A549 (cell line): ENCODE data around the gene JAG2. TPM values are rescaled to one million over a fixed set of nuclear protein-coding genes. Genes with fewer than 3 reads are reported as not detected.

ENCODE experiments used
- ATAC-seq, 2 experiments: fragments of 200-7000 bp in 1 of 2; fragments of >200 bp in 1 of 2; cut with Nextera tagmentation in 1 of 2; cut with Tn5 transposase in 1 of 2; 3 replicates each; pipeline versions ENCODE4 v1.8.0 to v1.9.1; 2018 to 2020; ENCODE audit warnings: mild to moderate bottlenecking in 1 of 2, moderate library complexity in 1 of 2
- CTCF ChIA-PET: fragments of 300-600 bp; sonication (Branson Sonifier 250); formaldehyde crosslinking; extraction: SDS; loops from one replicate; lab custom pipeline; 2021; ENCODE audit warnings: antibody characterized with exemption, inconsistent platforms; lab: Yijun Ruan, JAX
- POLR2A ChIA-PET: fragments of 350-600 bp; formaldehyde crosslinking; extraction: SDS; loops from one replicate; lab custom pipeline; 2021; ENCODE audit warnings: antibody characterized with exemption, inconsistent platforms; lab: Yijun Ruan, JAX
- DNase-seq, 2 experiments: peaks; one replicate each; pipeline versions ENCODE4 v3.0.0 to v3.0.0-alpha.2; 2011 to 2016; ENCODE audit warnings: low read depth in 1 of 2, low spot score in 1 of 2
- FAIRE-seq: peaks from 2 replicates; lab custom pipeline; 2011; peaks lifted over from hg19 to GRCh38; lab: Jason Lieb, UNC
- H3K27ac ChIP-seq, 2 experiments: fragments of >200 bp; sonication (Bioruptor Twin); formaldehyde crosslinking; 3 replicates each; pipeline ENCODE4 v1.5.1; 2016 to 2017
- H3K4me1 ChIP-seq: fragments of >200 bp; sonication (Bioruptor Twin); formaldehyde crosslinking; 3 replicates; pipeline ENCODE4 v1.6.1; 2016
- H3K4me2 ChIP-seq: fragments of >200 bp; sonication (Bioruptor Twin); formaldehyde crosslinking; 3 replicates; pipeline ENCODE4 v1.6.1; 2016
- H3K4me3 ChIP-seq: fragments of >200 bp; sonication (Bioruptor Twin); formaldehyde crosslinking; 3 replicates; pipeline ENCODE4 v1.5.1; 2016
- H3K9me3 ChIP-seq: fragments of >200 bp; sonication (Bioruptor Twin); formaldehyde crosslinking; 3 replicates; pipeline ENCODE4 v1.6.1; 2016
- ATOH8 ChIP-seq: fragments of 250-450 bp; sonication (Bioruptor Pico); IDR thresholded peaks from 2 replicates; pipeline ENCODE4 v1.5.0; 2020; ENCODE audit warnings: low read depth, mild to moderate bottlenecking, moderate library complexity
- CBX8 ChIP-seq: fragments of 200-600 bp; sonication (generic); IDR thresholded peaks from 2 replicates; pipeline ENCODE4 v1.6.1; 2016
- EHF ChIP-seq: fragments of 250-450 bp; sonication (Bioruptor Pico); IDR thresholded peaks from 2 replicates; pipeline ENCODE4 v1.5.0; 2020; ENCODE audit warnings: mild to moderate bottlenecking
- ESRRA ChIP-seq: fragments of 150-350 bp; IDR thresholded peaks from 2 replicates; pipeline ENCODE4 v1.6.1; 2014; ENCODE audit warnings: mild to moderate bottlenecking, low read length, borderline replicate concordance
- FOSL2 ChIP-seq, 2 experiments: fragments of 450-650 bp in 1 of 2; fragments of >200 bp in 1 of 2; sonication (Bioruptor Twin) in 1 of 2; formaldehyde crosslinking; IDR thresholded peaks; 2 replicates each; pipeline versions ENCODE4 v1.5.0 to v1.6.1; 2016 to 2020; ENCODE audit warnings: mild to moderate bottlenecking in 1 of 2, moderate library complexity in 1 of 2
- HEYL ChIP-seq: fragments of 250-450 bp; sonication (Bioruptor Pico); IDR thresholded peaks from 2 replicates; pipeline ENCODE4 v1.8.0; 2021; ENCODE audit warnings: mild to moderate bottlenecking, moderate library complexity
- HMGXB4 ChIP-seq: fragments of 250-450 bp; sonication (Bioruptor Pico); IDR thresholded peaks from 2 replicates; pipeline ENCODE4 v1.5.0; 2021; ENCODE audit warnings: mild to moderate bottlenecking, moderate library complexity, borderline replicate concordance
- HOXA7 ChIP-seq: fragments of 250-450 bp; sonication (Bioruptor Pico); IDR thresholded peaks from 2 replicates; pipeline ENCODE4 v1.5.0; 2020; ENCODE audit warnings: mild to moderate bottlenecking, moderate library complexity
- JUN ChIP-seq, 2 experiments: fragments of >200 bp; sonication (Bioruptor Twin); formaldehyde crosslinking; IDR thresholded peaks; 2 replicates in 1 of 2; 3 replicates in 1 of 2; pipeline ENCODE4 v1.6.1; 2016 to 2017
- KDM1A ChIP-seq: fragments of 200-600 bp; sonication (generic); IDR thresholded peaks from 2 replicates; pipeline ENCODE4 v1.6.1; 2016; ENCODE audit warnings: low read depth, mild to moderate bottlenecking
- MAFK ChIP-seq: fragments of 450-650 bp; IDR thresholded peaks from 2 replicates; pipeline ENCODE4 v1.6.1; 2014; ENCODE audit not compliant: partially characterized antibody
- NPAS2 ChIP-seq: fragments of 250-450 bp; sonication (Bioruptor Pico); IDR thresholded peaks from 2 replicates; pipeline ENCODE4 v1.8.0; 2022; ENCODE audit warnings: mild to moderate bottlenecking, moderate library complexity, borderline replicate concordance
- RARB ChIP-seq: fragments of 250-450 bp; sonication (Bioruptor Pico); IDR thresholded peaks from 2 replicates; pipeline ENCODE4 v1.8.0; 2021; ENCODE audit warnings: mild to moderate bottlenecking, moderate library complexity
- RCOR1 ChIP-seq: fragments of 150-350 bp; IDR thresholded peaks from 2 replicates; pipeline ENCODE4 v1.6.1; 2014; ENCODE audit warnings: antibody characterized with exemption, low read length, low read depth
- REST ChIP-seq: fragments of 200-600 bp; sonication (generic); IDR thresholded peaks from 2 replicates; pipeline ENCODE4 v1.6.1; 2016; ENCODE audit warnings: antibody characterized with exemption, mild to moderate bottlenecking, moderate library complexity
- RFX5 ChIP-seq: fragments of 450-650 bp; IDR thresholded peaks from 2 replicates; pipeline ENCODE4 v1.7.1; 2014; ENCODE audit warnings: antibody characterized with exemption, mild to moderate bottlenecking, moderate library complexity
- RNF2 ChIP-seq: fragments of 200-600 bp; sonication (generic); IDR thresholded peaks from 2 replicates; pipeline ENCODE4 v1.6.1; 2016; ENCODE audit warnings: low read depth, mild to moderate bottlenecking, antibody characterized with exemption, moderate library complexity, borderline replicate concordance
- SMC3 ChIP-seq: fragments of >200 bp; sonication (Bioruptor Twin); formaldehyde crosslinking; IDR thresholded peaks from 3 replicates; pipeline ENCODE4 v1.6.1; 2018; ENCODE audit warnings: inconsistent platforms
- SREBF2 ChIP-seq: fragments of 450-650 bp; IDR thresholded peaks from 2 replicates; pipeline ENCODE4 v1.6.1; 2014; ENCODE audit warnings: mild to moderate bottlenecking, moderate library complexity
- USF2 ChIP-seq: fragments of 450-650 bp; IDR thresholded peaks from 2 replicates; pipeline ENCODE4 v1.6.1; 2014; ENCODE audit warnings: antibody characterized with exemption
- WGBS: methylation state at CpG from one replicate; pipeline ENCODE4 v1.1.6; 2017; ENCODE audit errors: missing lambda C conversion rate; 5-methylcytosine and 5-hydroxymethylcytosine counted together
- polyA plus RNA-seq, 4 experiments: library from polyadenylated mRNA; depleted of rRNA in 3 of 4; stranded (reverse); fragments of >200 nt; fragmentation: RNase III in 1 of 4; extraction: RNeasy Plus Mini Kit Qiagen cat#74134 plus additional on column Dnase treatment in 1 of 4; gene quantifications; 2 replicates in 3 of 4; 3 replicates in 1 of 4; pipeline ENCODE4 v1.2.3, GENCODE V29; 2011 to 2017
- TF ChIP-seq, protein P1 (sequence below): IDR thresholded peaks from 2 replicates; pipeline ENCODE4 v1.6.1; 2012

JAG2 gene
- polyA plus RNA-seq, 2 of the 4 experiments (the other 2 are of a cell fraction): 5.9 to 20.4 TPM

GRCh38 chr14:105177082-105177481, 8.5 kb upstream of the JAG2 start:
- peaks cover 19% of the 10 kb centered on the region; the same call in 2 of the 3 replicates for H3K4me1 ChIP-seq
- WGBS: 63% methylated on average over 9 of the region's 11 CpGs
- ChIA-PET POLR2A (no interaction called here), CTCF (interaction anchor here (0.7 to 15.2 kb wide), 4 partner anchors 7 to 105 kb away, joined by 3 to 132 read pairs (median 24); partner anchors contain the start of gene JAG2)
- no peaks in the 10 kb centered on the region for H3K9me3 ChIP-seq
- no peak overlapping the region for H3K27ac ChIP-seq
- no peak for DNase-seq
- no peak for TF ChIP-seq RCOR1
- no peak for TF ChIP-seq MAFK
- TF ChIP-seq USF2: no peak
- TF ChIP-seq REST: no peak
- TF ChIP-seq NPAS2 (CRISPR knock-in tag): no peak
- TF ChIP-seq ESRRA: no peak
- TF ChIP-seq RFX5: no peak
- no peak for TF ChIP-seq CBX8
- TF ChIP-seq RNF2: no peak
- TF ChIP-seq HEYL: no peak
- TF ChIP-seq FOSL2 (IDR thresholded peaks at IDR 0.05): no peak
- no peak for TF ChIP-seq FOSL2 (CRISPR knock-in tag; IDR thresholded peaks at IDR 0.05)
- no peak for TF ChIP-seq EHF
- TF ChIP-seq JUN (IDR thresholded peaks at IDR 0.05): no peak
- TF ChIP-seq RARB (CRISPR knock-in tag): no peak
- TF ChIP-seq SREBF2: no peak
- TF ChIP-seq, protein P1, sequence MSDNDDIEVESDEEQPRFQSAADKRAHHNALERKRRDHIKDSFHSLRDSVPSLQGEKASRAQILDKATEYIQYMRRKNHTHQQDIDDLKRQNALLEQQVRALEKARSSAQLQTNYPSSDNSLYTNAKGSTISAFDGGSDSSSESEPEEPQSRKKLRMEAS: no peak
- H3K4me3 ChIP-seq: no peak overlapping the region
- no peak for ATAC-seq
- no peak overlapping the region for H3K4me2 ChIP-seq
- FAIRE-seq: no peak

- no peaks in the 10 kb centered on the region for H3K9me3 ChIP-seq
- WGBS: 83% methylated on average over 8 of the region's 15 CpGs
- H3K4me3 ChIP-seq: no peak overlapping the region
- peaks cover 17% of the 10 kb centered on the region; the same call in 2 of the 3 replicates for H3K4me1 ChIP-seq
- FAIRE-seq: no peak
- TF ChIP-seq HOXA7 (CRISPR knock-in tag): no peak
- TF ChIP-seq SMC3: no peak
- TF ChIP-seq HMGXB4 (CRISPR knock-in tag): no peak
- no peak for TF ChIP-seq ATOH8 (CRISPR knock-in tag)
- TF ChIP-seq KDM1A: no peak
- TF ChIP-seq, all 56 proteins: peak for 0
- Histone ChIP-seq H3K4me2 (no peak overlapping the region), H3K27ac (no peak overlapping the region)
- CTCF ChIA-PET: interaction anchor here (0.7 to 15.2 kb wide), 5 partner anchors 7 to 106 kb away, joined by 3 to 132 read pairs (median 4); partner anchors contain the start of gene JAG2
- no peak for ATAC-seq
- DNase-seq: no peak
- POLR2A ChIA-PET: no interaction called here
Measured at GRCh38 chr14:105176513-105176912, 7.9 kb upstream of the JAG2 start.
